Measurements from ENCODE around the gene BCOR. TPM values are rescaled to one million over a fixed set of nuclear protein-coding genes. Genes with fewer than 3 reads are reported as not detected.

Gene BCOR
- total RNA-seq, 1 donor from 2014 or later, result 33.2 TPM

GRCh38 chrX:40031911-40032310, 65.8 kb downstream of the BCOR start:
- H3K27me3 Mint-ChIP-seq (ENCODE audit: low read depth), result no peaks in the 10 kb centered on the region
- H3K36me3 Mint-ChIP-seq (ENCODE audit: low read depth), result peaks cover 2% of the 10 kb centered on the region
- DNase-seq (ENCODE audit: low read depth, low spot score), result no peak
- peaks cover 16% of the 10 kb centered on the region for H3K4me1 Mint-ChIP-seq
- no peak overlapping the region for H3K27ac Mint-ChIP-seq (ENCODE audit: unreplicated experiment)
- TF ChIP-seq CTCF (conservative IDR thresholded peaks at IDR 0.05), result no peak
- peak overlapping the region; percentile 13 for H3K4me3 Mint-ChIP-seq
- H3K9me3 Mint-ChIP-seq, result no peaks in the 10 kb centered on the region

- Mint-ChIP-seq H3K4me1 (peaks cover 16% of the 10 kb centered on the region), H3K36me3 (ENCODE audit: low read depth) (no peaks in the 10 kb centered on the region), H3K4me3 (no peak overlapping the region), H3K27me3 (ENCODE audit: low read depth) (no peaks in the 10 kb centered on the region), H3K27ac (ENCODE audit: unreplicated experiment) (no peak overlapping the region), H3K9me3 (no peaks in the 10 kb centered on the region)
- TF ChIP-seq CTCF (conservative IDR thresholded peaks at IDR 0.05), result no peak
- no peak for DNase-seq (ENCODE audit: low read depth, low spot score)
These were observed 67.6 kb downstream of the BCOR start for GRCh38 chrX:40030205-40030604.

GRCh38 chrX:40022421-40022820, 75.3 kb downstream of the BCOR start:
- no peaks in the 10 kb centered on the region for H3K27me3 Mint-ChIP-seq (ENCODE audit: low read depth)
- no peaks in the 10 kb centered on the region for H3K4me1 Mint-ChIP-seq
- no peaks in the 10 kb centered on the region for H3K36me3 Mint-ChIP-seq (ENCODE audit: low read depth)
- no peak overlapping the region for H3K27ac Mint-ChIP-seq (ENCODE audit: unreplicated experiment)
- H3K4me3 Mint-ChIP-seq, result no peak overlapping the region
- no peak for TF ChIP-seq CTCF (conservative IDR thresholded peaks at IDR 0.05)
- no peaks in the 10 kb centered on the region for H3K9me3 Mint-ChIP-seq
- DNase-seq (ENCODE audit: low read depth, low spot score), result no peak

- Mint-ChIP-seq H3K9me3 (no peaks in the 10 kb centered on the region), H3K4me3 (no peak overlapping the region), H3K4me1 (no peaks in the 10 kb centered on the region), H3K27ac (ENCODE audit: unreplicated experiment) (no peak overlapping the region), H3K27me3 (ENCODE audit: low read depth) (no peaks in the 10 kb centered on the region), H3K36me3 (ENCODE audit: low read depth) (no peaks in the 10 kb centered on the region)
- no peak for TF ChIP-seq CTCF (conservative IDR thresholded peaks at IDR 0.05)
- DNase-seq (ENCODE audit: low read depth, low spot score), result no peak
These were observed 76.1 kb downstream of the BCOR start for GRCh38 chrX:40021647-40022046.

GRCh38 chrX:40019541-40019940, 78.2 kb downstream of the BCOR start:
- Mint-ChIP-seq H3K4me1 (peaks cover 6% of the 10 kb centered on the region), H3K36me3 (ENCODE audit: low read depth) (no peaks in the 10 kb centered on the region), H3K27me3 (ENCODE audit: low read depth) (no peaks in the 10 kb centered on the region), H3K4me3 (no peak overlapping the region), H3K9me3 (no peaks in the 10 kb centered on the region), H3K27ac (ENCODE audit: unreplicated experiment) (no peak overlapping the region)
- TF ChIP-seq CTCF (conservative IDR thresholded peaks at IDR 0.05), result no peak
- no peak for DNase-seq (ENCODE audit: low read depth, low spot score)

GRCh38 chrX:40018041-40018440, 79.7 kb downstream of the BCOR start:
- H3K9me3 Mint-ChIP-seq, result no peaks in the 10 kb centered on the region
- H3K36me3 Mint-ChIP-seq (ENCODE audit: low read depth), result no peaks in the 10 kb centered on the region
- no peak for TF ChIP-seq CTCF (conservative IDR thresholded peaks at IDR 0.05)
- peaks cover 6% of the 10 kb centered on the region for H3K4me1 Mint-ChIP-seq
- no peak overlapping the region for H3K27ac Mint-ChIP-seq (ENCODE audit: unreplicated experiment)
- H3K27me3 Mint-ChIP-seq (ENCODE audit: low read depth), result peaks cover 2% of the 10 kb centered on the region
- DNase-seq (ENCODE audit: low read depth, low spot score), result no peak
- peak overlapping the region; percentile 31 for H3K4me3 Mint-ChIP-seq

All from neural crest cell (in vitro differentiated cells).